ENCODE data around the gene XYLT1.
A peak's percentile ranks its signal among the peaks of the same experiment; 100 is the strongest.

XYLT1 gene

DNA sequence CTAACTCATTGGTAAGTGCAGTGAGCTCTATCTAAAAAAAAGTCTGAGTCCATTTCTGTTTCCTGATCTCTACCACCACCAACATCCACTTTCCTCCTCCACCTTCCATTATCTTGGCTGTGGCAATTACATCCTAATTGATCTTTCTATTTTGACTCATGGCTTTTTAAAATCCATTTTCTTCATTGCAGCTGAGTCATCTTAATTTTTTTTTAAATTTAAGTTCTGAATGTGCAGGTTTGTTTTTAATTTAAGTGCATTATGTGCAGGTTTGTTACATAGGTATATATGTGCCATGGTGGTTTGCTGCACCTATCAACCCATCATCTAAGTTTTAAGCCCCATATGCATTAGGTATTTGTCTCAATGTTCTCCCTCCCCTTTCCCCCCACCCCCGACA lies 390.7 kb downstream of the XYLT1 start:
- no peak for DNase-seq (ENCODE audit: low read depth)

DNA sequence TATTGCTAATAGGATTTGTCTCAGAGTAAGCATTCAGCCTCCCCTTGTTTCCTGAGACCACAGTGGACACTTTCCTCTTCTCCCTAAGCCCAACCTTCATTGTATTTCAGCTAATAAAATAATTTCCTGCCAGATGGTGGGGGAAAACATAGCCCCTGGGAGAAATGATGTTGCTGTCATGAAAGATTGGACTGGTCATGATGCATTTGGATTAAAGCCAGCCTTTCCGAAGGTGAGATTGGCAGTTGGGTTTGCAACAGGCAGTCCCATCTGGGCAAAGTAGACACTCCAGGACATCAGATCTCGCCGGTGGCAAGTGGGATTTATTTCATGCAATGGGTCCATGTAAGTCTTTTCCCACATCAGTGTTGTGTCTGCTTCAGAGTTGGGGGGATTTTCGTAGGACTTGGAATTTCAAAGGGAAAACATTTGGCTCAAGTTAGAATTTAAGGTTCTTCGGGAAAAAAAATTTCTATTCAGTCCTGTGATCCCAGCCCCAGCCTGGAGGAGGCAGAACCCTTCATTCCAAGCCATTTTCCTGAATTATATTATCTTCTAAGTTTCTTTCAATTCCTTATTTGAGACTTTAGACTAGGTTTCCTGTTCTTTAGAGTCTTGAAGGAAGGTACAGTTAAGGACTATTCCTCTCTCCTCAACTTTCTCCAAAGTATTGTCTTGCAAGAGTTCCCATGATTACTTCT lies 391.7 kb downstream of the XYLT1 start:
- DNase-seq (ENCODE audit: low read depth): no peak

DNA sequence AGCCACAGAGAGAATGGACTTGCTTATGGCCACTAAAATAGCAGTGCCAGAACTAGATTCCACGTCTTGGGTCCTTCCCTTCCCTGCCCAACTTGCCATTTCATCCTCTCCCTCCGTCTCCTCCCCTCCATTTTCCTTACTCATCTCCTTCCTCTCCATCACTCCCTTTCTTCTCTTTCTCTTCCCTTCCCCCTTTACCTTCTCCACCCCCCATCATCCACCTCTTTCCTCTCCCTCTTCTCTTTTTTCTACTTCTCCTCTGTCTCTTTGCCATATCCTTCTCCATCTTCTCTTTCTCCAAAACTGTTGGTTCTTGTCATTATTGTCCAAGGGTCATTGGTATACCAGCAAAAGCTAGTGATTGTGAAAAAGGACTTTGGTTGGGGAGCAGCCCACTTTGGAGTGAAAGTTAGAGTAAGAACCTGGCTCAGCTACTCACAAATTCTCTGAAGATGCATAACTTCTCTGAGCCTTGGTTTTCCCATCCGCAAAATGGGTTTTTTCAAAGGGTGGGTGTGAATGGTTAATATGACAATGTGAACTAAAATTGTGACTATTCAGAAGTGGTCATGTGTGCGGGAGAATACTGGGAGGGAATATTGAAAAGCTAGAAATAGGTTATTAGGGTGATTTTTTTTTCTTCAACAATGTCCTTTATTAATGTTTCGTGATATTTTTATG lies 393.8 kb downstream of the XYLT1 start:
- no peak for DNase-seq (ENCODE audit: low read depth)

DNA sequence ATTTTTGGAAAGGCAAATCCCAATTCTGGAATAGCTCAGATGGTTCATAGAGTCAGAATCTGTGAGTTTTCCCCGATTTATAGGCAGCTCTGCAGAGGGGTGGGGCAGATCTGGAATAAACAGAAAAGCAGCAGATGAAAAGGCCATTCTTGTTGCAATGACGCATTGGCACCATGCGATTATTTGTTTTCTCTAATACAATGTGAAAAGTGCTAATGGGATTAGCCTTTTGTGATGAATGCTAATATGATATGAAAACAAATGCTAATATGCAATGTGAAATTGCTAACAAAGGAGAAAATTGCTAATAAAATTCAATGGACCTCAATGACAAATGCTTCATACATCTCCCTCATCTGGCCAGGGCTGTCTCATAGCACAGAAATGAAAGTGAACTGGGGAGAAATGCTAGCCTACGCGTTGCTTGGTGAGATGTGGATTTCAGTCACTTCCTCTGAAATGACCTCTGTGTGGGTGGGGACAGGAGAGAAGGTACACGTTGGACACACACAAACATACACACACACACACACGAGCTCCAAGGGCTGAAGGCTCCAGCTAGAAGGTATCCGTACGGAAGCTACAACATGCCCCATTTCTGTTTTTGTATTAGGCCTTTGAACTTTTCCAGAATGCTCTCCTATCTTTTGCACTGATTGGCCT lies 394.5 kb downstream of the XYLT1 start:
- DNase-seq (ENCODE audit: low read depth): no peak

DNA sequence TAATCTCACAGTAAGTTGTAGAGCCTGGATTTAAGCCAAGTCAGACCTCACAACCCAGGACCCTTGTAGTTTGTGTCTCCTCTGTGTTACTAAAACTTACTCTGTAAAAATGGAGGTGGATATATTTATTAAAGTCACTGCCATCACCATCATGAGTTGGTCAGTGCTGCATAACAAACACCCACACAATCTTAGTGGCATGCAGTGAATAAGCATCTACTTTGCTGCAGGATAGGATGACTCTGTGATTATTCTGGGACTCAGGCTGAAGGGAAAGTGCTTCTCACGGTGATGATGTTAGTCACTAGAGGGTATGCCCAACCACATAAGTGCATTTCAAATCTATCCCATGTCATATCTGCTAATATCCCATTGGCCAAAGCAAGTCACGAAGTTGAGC lies 398.7 kb downstream of the XYLT1 start:
- DNase-seq (ENCODE audit: low read depth): no peak

DNA sequence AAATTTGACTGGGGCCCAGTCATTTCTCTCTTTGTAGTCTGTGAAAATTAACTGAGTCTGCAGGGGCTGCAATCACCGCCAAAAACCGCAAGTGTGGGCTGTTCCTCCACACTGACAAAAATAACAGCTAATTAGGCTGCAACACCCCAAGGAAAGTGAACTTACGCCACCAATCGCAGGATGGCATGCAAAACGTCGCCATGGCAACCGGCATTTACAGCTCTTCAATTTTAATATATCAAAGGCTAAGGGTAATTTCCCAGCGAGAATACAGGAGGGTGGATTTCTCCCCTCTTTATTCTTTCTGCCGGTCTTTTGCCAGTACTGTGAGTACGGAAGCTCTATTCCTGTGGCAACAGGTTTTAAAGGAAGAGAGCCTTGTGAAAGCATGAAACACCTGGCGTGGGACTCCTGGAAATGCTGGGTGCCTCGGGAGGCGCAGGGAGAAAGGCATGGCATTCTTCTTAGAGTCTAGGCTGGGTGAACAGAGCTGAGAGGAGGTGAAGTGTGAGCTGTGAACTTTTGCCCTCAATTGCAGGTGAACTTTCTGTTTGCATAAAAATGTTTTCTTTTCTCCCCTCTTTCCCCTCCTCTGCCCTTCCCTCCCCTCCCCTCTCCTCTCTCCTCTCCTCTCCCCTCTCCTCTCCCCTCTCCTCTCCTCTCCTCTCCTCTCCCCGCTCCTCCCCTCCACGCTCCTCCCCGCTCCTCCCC lies 399.7 kb downstream of the XYLT1 start:
- DNase-seq (ENCODE audit: low read depth): peak; percentile 64

DNA sequence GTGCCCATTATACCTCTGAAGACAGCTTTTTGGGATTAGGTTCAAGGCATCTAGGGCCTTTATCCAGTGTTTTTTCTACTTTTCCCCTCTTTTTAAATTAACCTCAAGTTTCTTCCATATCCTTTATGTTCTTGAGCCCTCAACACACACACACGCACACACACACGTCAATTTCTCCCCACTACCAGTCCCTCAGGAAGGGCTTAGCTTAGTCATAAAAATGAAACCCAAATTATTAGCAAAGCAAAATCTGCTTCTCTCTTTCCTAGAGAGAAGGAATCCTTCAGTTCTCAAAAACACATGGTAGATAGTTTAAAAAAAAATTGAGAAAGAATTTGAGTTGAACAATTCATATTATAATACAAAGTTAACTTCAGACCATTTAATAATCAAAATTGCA lies 401.1 kb downstream of the XYLT1 start:
- no peak for DNase-seq (ENCODE audit: low read depth)

DNA sequence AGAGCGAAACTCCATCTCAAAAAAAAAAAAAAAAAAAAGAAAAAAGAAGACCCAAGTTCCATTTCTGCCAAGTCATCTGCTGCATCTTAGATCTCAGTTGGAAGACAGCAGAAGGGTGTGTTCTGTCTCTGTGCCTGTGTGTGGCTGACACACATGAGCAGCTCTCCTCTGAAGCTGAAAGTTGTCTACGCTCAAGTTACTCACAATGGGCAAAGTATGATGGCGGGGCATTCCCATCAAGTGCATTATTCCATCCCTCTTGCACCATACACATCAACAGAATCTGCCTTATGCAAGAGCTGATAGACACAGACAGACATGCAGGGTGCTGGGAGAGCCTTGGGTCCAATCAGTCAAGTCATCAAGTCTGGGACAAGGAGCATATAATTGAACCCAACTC lies 402.2 kb downstream of the XYLT1 start:
- DNase-seq (ENCODE audit: low read depth): no peak

DNA sequence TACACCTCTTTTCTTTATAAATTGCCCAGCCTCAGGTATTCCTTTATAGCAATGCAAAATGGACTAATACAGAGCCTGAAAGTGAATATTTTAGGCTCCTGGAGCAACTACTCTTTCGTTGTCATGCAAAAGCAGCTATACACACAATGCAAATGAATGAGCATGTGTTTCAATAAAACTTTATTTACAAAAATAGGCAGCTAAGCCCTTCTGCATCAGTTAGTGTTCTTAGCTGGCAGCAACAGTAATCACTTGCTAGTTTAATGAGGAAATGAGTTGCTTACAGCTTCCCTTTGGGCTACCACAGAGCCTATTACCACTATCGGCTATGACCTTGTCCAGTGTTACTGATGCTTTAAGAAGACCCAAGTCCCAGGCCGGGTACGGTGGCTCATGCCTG lies 402.9 kb downstream of the XYLT1 start:
- no peak for DNase-seq (ENCODE audit: low read depth)

DNA sequence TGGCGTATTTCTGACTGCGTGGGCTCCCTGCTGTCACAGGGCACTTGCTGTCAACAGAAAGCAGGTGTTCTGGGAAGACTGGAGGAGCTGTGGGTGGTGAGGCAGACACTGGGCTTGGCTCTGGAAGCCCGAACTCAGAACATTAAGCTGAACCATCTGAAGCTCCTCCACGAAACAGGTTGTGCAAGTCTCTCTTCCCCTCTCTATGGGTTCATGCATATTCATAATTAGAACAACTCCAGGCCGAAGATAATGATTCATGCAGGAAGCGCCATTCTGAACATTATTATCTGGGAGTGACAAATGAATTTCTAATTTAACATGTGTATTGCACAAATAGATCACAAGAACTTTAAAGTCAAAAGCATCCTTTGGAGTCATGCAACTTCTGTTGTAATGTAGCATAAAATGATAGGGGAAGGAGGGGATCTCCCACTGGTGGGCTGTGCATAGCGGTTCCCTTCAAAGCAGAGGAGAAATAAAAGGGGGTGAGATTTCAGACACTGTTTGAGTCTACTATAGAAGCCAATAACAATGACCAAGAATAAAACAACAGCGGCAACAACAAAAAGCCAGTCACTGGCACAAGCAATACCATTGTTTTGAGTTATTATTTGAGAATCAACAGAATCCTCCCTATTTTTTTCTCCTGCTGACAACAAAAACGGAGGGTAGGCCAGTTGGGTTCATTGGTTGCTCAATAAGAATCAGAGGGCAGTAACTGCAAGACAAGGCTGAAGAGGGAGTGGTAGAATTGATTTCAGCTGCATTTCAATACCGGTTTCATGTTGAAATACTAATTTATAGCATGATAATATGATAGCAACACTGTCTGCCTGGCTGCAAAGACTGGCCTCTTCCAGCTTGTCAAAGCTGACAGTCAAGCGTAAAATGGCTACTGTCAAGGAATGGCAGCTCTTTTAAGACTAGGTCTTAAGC lies 407.3 kb downstream of the XYLT1 start:
- DNase-seq (ENCODE audit: low read depth): no peak

DNA sequence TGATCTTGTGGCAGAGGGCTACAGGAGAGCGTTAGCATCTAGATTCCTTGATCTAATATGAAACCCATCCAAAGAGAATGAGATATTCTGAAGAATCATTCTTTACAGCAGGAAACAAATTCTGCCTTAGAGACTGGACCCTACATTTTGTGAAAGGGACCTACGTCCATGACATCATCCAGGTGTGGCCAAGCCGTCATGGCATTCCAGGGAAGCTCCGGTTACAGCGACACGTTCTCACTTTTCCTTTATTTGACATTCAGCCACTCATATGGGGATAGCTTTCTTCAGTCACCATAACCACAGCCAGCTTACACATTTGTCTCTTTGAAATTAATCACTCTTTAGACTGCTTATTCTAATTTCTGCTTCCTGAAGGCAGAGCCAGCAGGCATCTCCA lies 408.1 kb downstream of the XYLT1 start:
- DNase-seq (ENCODE audit: low read depth): no peak

DNA sequence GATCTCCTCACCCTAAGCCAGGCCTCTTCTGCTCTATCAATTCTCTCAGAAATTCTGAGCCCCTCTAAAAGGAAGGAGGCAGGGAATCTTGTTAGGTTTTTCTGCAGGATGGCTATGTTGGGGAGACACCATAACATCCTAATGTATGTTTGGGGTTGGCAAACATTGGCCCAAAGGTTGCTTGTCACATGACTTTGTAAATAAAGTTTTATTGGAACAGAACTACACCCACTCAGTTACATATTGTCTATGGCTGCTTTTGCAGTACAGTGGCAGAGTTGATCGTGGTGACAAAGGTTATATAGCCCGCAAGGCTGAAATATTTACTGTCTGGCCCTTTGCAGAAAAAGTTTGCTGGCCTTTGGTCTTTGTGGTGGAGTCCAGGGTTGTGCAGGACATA lies 409.4 kb downstream of the XYLT1 start:
- no peak for DNase-seq (ENCODE audit: low read depth)

DNA sequence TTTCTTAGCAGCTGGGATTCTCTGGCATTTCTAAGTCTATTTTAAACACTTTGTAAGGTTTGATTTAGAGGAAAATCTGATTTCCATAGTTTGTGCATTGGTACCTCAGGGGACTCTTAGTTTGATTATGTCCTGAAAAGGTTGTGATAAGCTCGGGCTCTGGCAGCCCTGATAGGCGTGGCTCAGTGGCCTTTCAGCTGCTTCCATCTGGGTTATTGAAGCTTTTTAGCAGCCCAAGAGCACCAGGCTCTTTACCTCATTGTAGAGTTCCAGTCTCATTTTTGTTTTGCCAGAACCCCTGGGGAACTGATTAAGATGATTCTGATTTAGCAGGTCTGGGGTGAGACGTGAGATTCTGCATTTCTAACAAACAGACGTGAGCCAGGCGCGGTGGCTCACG lies 412.3 kb downstream of the XYLT1 start:
- DNase-seq (ENCODE audit: low read depth): no peak

DNA sequence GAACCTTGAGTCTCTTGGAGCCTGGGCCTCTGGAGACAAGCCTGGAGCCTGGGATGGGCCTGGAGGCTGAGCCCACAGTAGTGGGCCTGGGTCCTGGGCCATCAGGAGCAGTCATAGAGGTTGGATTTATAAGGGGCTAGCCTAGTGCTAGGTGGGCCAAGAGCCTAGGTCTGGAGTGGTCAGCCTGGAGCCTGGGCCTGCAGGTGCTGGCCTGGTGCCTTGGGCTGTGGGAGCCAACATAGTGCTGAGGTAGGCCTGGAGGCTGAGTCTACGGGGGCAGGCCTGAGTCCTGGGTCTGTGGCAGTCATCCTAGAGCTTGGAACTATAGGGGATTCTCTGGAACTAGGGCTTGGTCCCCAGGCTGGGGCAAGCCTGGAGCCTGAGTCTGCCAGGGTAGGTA lies 414.1 kb downstream of the XYLT1 start:
- DNase-seq (ENCODE audit: low read depth): no peak

DNA sequence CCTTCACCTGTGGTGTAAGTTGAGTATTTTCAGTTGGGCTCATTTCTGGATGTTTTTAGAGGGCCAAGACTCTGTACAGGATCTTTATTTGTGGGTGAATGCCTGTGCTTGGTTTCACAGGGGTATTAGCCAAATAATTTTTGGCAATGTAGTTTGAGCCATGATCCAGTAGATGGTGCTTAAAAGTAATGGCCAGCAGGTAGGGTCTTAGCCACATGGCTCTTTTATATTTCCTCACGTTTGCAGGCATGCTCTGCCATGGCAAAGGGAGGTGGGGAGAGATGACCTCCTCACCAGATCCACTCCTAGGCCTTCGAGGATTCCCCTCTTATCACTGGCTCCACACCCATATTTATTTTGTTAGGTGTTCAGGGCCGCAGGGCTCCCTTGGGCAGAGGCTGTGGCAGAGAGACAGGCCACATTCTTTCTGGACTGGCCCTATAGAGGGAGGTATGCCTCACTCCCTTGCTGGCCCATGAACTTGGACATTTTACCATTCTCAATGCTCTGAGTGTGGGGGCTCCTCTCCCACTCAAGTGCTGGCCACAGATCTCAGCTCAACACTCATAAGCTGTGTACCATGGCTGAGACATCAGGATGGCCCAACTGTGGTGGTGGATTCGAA lies 417.1 kb downstream of the XYLT1 start:
- DNase-seq (ENCODE audit: low read depth): no peak
